UCSD-AML1 (cell line): ENCODE results near the gene COX6A1.
"Not testable (repeated sequence)": the region's sequence is repeated elsewhere in the genome, so short reads cannot be mapped to it uniquely, and the experiment has no call there.

Experiments used
- DNase-seq: peaks from one replicate; lab custom pipeline; 2025; ENCODE audit not compliant: unreplicated experiment; lab: John Stamatoyannopoulos, UW

The COX6A1 gene

GRCh38 chr12:120425797-120426196 lies 12.1 kb upstream of the COX6A1 start:
- no peak for DNase-seq

GRCh38 chr12:120428597-120429229 lies 9.2 kb upstream of the COX6A1 start:
- no peak for DNase-seq

- no peak for DNase-seq
Measured at GRCh38 chr12:120429368-120429767, 8.5 kb upstream of the COX6A1 start.

GRCh38 chr12:120432772-120433525 lies 5.0 kb upstream of the COX6A1 start:
- DNase-seq = no peak

GRCh38 chr12:120438495-120439198 lies 734 bp downstream of the COX6A1 start:
- DNase-seq = no peak

- DNase-seq = peak; percentile 56
Measured at GRCh38 chr12:120439646-120440247, 1.8 kb downstream of the COX6A1 start.

GRCh38 chr12:120444676-120445075 lies 6.8 kb downstream of the COX6A1 start:
- DNase-seq = no peak

- DNase-seq = peak; percentile 86
Measured at GRCh38 chr12:120445911-120446843, 8.3 kb downstream of the COX6A1 start, which contains the start of the genes GATC and TRIAP1. TSS of gene GATC (plus strand) at chr12:120446444. CDS start at chr12:120446481, 37 bp downstream. TSS of gene TRIAP1 (minus strand) at chr12:120446384. CDS start at chr12:120446372, 12 bp downstream.

- DNase-seq = not testable (repeated sequence)
Measured at GRCh38 chr12:120446844-120447178, 8.9 kb downstream of the COX6A1 start.

GRCh38 chr12:120447992-120448391 lies 10.1 kb downstream of the COX6A1 start:
- no peak for DNase-seq

GRCh38 chr12:120452524-120452923 lies 14.6 kb downstream of the COX6A1 start:
- not testable (repeated sequence) for DNase-seq

- DNase-seq = no peak
Measured at GRCh38 chr12:120453060-120453750, 15.3 kb downstream of the COX6A1 start.

- DNase-seq = no peak
Measured at GRCh38 chr12:120453977-120454376, 16.1 kb downstream of the COX6A1 start.

GRCh38 chr12:120455302-120455701 lies 17.4 kb downstream of the COX6A1 start:
- DNase-seq = no peak

- DNase-seq = no peak
Measured at GRCh38 chr12:120457133-120457532, 19.2 kb downstream of the COX6A1 start.

- DNase-seq = no peak
Measured at GRCh38 chr12:120460157-120460556, 22.2 kb downstream of the COX6A1 start.

- no peak for DNase-seq
Measured at GRCh38 chr12:120462099-120462640, 24.3 kb downstream of the COX6A1 start.

GRCh38 chr12:120463712-120464111 lies 25.8 kb downstream of the COX6A1 start:
- DNase-seq = no peak

- DNase-seq = no peak
Measured at GRCh38 chr12:120465756-120466155, 27.8 kb downstream of the COX6A1 start.
